Activated T-helper 1 cell treated with anti-CD3 and anti-CD28 coated beads, Interleukin-12 subunit alpha, Interleukin-12 subunit beta, Interleukin-2, Interleukin-4 antibody, amounts not matched to agents 30 ng/mL and 10 ng/mL and 1 ng/mL, durations not matched to agents 14 hours and 24 hours and 36 hours (primary cell): ENCODE measurements around the gene BRIP1. TPM values are rescaled to one million over a fixed set of nuclear protein-coding genes. Genes with fewer than 3 reads are reported as not detected.

ENCODE experiments used
- DNase-seq: peaks from one replicate; pipeline ENCODE4 v3.0.0; 2021; ENCODE audit warnings: low spot score
- H3K27ac Mint-ChIP-seq: one replicate; pipeline ENCODE4 v1.8.0; 2021; ENCODE audit warnings: mild to moderate bottlenecking, mixed read lengths
- H3K27me3 Mint-ChIP-seq: one replicate; pipeline ENCODE4 v1.8.0; 2022; ENCODE audit warnings: mild to moderate bottlenecking, moderate library complexity, mixed read lengths; ENCODE audit not compliant: insufficient read depth
- H3K36me3 Mint-ChIP-seq: one replicate; pipeline ENCODE4 v1.8.0; 2021; ENCODE audit warnings: low read depth, mixed read lengths
- H3K4me1 Mint-ChIP-seq: one replicate; pipeline ENCODE4 v1.8.0; 2021; ENCODE audit warnings: low read depth, mixed read lengths
- H3K4me3 Mint-ChIP-seq: one replicate; pipeline ENCODE4 v1.8.0; 2021; ENCODE audit warnings: mild to moderate bottlenecking, moderate library complexity, mixed read lengths
- H3K9me3 Mint-ChIP-seq: one replicate; pipeline ENCODE4 v1.8.0; 2021; ENCODE audit warnings: mixed read lengths
- intact Hi-C: fragments of 100-400 bp; cut with micrococcal nuclease; formaldehyde crosslinking; loops from one replicate; pipeline ENCODE4 v1.15.1; 2024
- total RNA-seq: library from RNA; stranded (reverse); gene quantifications from 2 replicates; pipeline ENCODE4 v1.2.3, GENCODE V29; 2022

Gene BRIP1
- total RNA-seq, 1 donor from 2014 or later = 17.9 TPM

DNA sequence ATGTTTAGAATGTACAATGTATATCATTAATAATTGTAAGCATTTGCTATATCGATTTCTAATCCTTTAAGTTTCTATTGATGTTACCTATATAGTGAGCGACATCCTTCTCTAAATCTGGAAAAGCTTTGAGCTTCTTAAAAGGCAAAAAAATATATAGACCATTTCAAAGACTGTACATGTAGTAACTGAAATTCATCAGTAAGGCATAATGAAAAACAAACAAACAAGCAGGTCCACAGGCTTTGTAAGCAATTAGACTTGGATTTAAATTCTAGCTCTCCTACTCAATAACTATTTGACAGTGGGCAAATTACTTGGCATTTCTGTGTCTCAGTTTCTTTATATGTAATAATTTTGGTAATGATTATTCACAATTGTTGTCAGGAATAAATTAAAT, 220.6 kb downstream of the BRIP1 start:
- no peaks in the 10 kb centered on the region for H3K4me1 Mint-ChIP-seq
- H3K9me3 Mint-ChIP-seq = no peaks in the 10 kb centered on the region
- intact Hi-C loops = no loop called here
- H3K4me3 Mint-ChIP-seq = no peak overlapping the region
- no peaks in the 10 kb centered on the region for H3K36me3 Mint-ChIP-seq
- no peak for DNase-seq
- peaks cover 47% of the 10 kb centered on the region for H3K27me3 Mint-ChIP-seq
- H3K27ac Mint-ChIP-seq = no peak overlapping the region

DNA sequence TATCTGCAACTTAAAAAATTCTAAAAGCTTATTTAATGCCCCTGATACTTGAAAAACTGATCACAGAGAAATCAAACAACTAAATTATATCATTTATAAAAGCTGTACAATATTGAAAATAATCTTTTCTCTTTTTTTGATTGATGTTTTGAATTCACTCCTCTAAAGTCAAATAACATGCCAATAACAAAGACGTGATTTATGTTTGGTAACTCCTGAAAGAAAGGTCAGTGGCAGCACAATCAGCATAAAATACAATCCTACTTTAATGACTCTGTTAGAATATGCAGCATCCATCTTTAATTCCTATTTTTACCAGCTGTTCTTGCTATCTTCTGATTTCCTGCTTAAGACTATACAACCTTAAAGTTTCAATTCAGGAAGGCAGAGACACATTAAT, 221.6 kb downstream of the BRIP1 start:
- no peak overlapping the region for H3K27ac Mint-ChIP-seq
- H3K4me1 Mint-ChIP-seq = no peaks in the 10 kb centered on the region
- no peak for DNase-seq
- H3K9me3 Mint-ChIP-seq = no peaks in the 10 kb centered on the region
- no peaks in the 10 kb centered on the region for H3K36me3 Mint-ChIP-seq
- H3K27me3 Mint-ChIP-seq = peaks cover 47% of the 10 kb centered on the region
- intact Hi-C loops = no loop called here
- H3K4me3 Mint-ChIP-seq = no peak overlapping the region

DNA sequence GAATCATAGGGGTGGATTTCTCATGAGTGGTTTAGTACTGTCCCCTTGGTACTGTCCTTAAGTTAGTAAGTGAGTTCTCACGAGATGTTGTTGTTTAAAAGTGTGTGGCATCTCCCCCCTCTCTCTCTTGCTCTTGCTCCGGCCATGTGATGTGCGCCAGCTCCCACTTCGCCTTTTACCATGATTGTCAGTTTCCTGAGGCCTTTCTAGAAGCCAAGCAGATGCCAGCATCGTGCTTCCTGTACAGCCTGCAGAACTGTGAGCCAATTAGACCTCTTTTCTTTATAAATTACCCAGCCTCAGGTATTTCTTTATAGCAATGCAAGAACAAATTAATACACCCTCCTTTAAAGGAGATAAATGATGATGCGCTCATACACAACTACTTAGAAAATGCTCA, 222.2 kb downstream of the BRIP1 start:
- H3K27ac Mint-ChIP-seq = no peak overlapping the region
- peaks cover 48% of the 10 kb centered on the region for H3K27me3 Mint-ChIP-seq

DNA sequence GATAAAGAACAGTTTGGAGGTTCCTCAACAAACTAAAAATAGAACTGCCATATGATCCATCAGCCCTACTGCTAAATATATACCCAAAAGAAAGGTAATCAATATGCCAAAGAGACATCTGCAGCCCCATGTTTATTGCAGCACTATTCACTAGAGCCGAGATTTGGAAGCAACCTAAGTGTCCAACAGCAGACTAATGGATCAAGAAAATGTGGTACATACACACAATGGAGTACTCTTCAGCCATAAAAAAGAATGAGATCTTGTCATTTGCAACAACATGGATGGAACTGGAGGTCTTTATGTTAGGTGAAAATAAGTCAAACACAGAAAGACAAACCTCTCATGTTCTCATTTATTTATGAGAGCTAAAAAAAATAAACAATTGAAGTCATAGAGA, 223.5 kb downstream of the BRIP1 start:
- intact Hi-C loops = loop anchor here (10.0 kb wide), 2 partner anchors 235 to 305 kb away; no protein-coding TSS in a partner anchor
- Mint-ChIP-seq H3K4me3 (no peak overlapping the region), H3K27me3 (peaks cover 50% of the 10 kb centered on the region)

More for the DNA sequence above, 222.2 kb downstream of the BRIP1 start:
- intact Hi-C loops = no loop called here
- no peak overlapping the region for H3K4me3 Mint-ChIP-seq
- H3K4me1 Mint-ChIP-seq = no peaks in the 10 kb centered on the region
- no peak for DNase-seq
- no peaks in the 10 kb centered on the region for H3K9me3 Mint-ChIP-seq
- no peaks in the 10 kb centered on the region for H3K36me3 Mint-ChIP-seq

DNA sequence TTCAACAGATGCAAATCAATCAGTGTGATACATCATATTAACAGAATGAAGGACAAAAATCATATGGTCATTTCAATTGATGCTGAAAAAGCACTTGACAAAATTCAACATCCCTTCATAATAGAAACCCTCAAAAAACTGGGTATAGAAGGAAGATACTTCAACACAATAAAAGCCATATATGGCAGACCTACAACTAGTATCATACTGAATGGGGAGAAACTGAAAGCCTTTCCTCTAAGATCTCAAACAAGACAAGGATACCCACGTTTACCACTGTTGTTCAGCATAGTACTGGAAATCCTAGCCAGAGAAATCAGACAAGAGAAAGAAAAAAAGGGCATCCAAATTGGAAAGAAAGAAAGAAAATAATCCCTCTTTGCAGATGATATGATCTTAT, 225.2 kb downstream of the BRIP1 start:
- Mint-ChIP-seq H3K4me3 (no peak overlapping the region), H3K27ac (no peak overlapping the region), H3K27me3 (peaks cover 51% of the 10 kb centered on the region), H3K36me3 (no peaks in the 10 kb centered on the region), H3K9me3 (no peaks in the 10 kb centered on the region), H3K4me1 (no peaks in the 10 kb centered on the region)
- no peak for DNase-seq
- intact Hi-C loops = loop anchor here (10.0 kb wide), 2 partner anchors 233 to 307 kb away; no protein-coding TSS in a partner anchor

More for the DNA sequence above, 223.5 kb downstream of the BRIP1 start:
- no peaks in the 10 kb centered on the region for H3K9me3 Mint-ChIP-seq
- no peaks in the 10 kb centered on the region for H3K36me3 Mint-ChIP-seq
- no peak for DNase-seq
- H3K27ac Mint-ChIP-seq = no peak overlapping the region
- H3K4me1 Mint-ChIP-seq = no peaks in the 10 kb centered on the region

DNA sequence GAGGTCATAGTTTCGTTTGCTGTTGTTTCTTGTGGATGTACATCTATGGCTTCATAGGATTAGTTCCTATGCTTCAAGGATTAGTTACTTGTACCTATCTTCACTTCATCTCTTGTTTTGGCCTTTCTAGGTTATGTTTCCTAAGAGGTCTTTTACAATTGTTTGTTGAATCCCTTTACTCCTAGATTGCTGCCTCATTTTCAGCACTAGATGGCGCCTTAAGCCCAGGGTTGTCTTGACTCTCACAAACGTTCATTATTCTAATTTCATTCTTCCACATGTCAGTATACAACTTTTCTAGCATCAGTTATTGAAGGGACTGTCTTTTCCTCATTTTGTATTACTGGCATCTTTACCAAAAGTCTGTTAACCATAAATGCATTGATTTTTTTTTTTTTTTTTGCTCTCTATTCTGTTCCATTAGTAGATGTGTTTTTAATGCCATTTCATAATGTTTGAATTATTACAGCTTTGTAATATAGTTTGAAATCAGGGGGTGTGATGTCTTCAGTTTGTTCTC, 227.4 kb downstream of the BRIP1 start:
- Mint-ChIP-seq H3K4me1 (no peaks in the 10 kb centered on the region), H3K36me3 (no peaks in the 10 kb centered on the region), H3K27me3 (peaks cover 56% of the 10 kb centered on the region), H3K27ac (no peak overlapping the region), H3K9me3 (no peaks in the 10 kb centered on the region), H3K4me3 (no peak overlapping the region)
- intact Hi-C loops = loop anchor here (1.0 to 10.0 kb wide), 5 partner anchors 201 to 473 kb away; no protein-coding TSS in a partner anchor
- DNase-seq = peak; percentile 35

DNA sequence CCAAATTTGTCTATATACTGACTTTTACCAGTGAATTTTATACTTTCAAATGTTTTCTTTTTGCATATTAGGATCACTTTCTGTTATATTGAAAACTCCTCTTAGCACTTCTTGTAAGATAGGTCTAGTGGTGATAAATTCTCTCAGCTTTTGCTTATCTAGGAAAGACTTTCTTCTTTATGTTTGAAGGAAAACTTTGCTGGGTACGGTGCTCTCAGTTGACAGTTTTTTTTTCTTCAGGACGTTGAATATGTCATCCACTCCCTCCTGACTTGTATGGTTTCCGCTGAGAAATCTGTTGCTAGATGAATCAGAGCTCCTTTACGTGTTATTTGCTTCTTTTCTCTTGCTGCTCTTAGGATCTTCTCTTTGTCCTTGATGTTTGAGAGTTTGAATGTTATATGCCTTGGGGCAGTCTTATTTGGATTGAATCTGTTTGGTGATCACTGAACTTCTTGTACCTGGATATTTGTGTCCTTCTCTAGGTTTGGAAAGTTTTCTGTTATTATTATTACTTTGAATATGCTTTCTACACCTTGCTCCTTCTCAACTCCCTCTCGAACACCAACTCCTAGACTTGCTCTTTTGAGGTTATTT, 228.3 kb downstream of the BRIP1 start:
- intact Hi-C loops = loop anchor here (10.0 kb wide), 2 partner anchors 230 to 310 kb away; no protein-coding TSS in a partner anchor
- no peak for DNase-seq
- H3K4me3 Mint-ChIP-seq = no peak overlapping the region
- no peaks in the 10 kb centered on the region for H3K36me3 Mint-ChIP-seq
- no peak overlapping the region for H3K27ac Mint-ChIP-seq
- no peaks in the 10 kb centered on the region for H3K9me3 Mint-ChIP-seq
- peaks cover 55% of the 10 kb centered on the region for H3K27me3 Mint-ChIP-seq
- no peaks in the 10 kb centered on the region for H3K4me1 Mint-ChIP-seq

DNA sequence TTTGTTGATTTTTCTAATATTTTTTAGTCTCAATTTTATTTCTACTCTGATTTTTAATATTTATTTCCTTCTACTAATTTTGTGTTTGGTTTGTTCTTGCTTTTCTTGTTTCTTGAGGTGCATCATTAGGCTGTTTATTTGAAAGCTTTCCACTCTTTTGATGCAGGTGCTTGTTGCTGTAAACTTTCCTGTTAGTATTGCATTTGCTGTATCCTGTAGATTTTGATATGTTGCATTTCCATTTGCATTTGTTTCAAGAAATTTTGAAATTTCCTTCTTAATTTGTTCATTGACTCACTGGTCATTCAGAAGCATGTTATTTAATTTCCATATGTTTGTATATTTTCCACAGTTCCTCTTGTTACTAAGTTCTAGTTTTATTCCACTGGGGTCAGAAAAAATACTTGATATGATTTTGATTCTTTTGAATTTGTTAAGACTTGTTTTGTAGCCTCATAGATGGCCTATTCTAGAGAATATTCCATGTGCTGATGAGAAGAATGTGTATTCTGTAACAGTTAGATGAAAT, 229.3 kb downstream of the BRIP1 start:
- DNase-seq = no peak
- Mint-ChIP-seq H3K4me1 (no peaks in the 10 kb centered on the region), H3K27ac (no peak overlapping the region), H3K36me3 (no peaks in the 10 kb centered on the region), H3K27me3 (peaks cover 47% of the 10 kb centered on the region), H3K9me3 (no peaks in the 10 kb centered on the region), H3K4me3 (no peak overlapping the region)
- intact Hi-C loops = loop anchor here (10.0 kb wide), 2 partner anchors 229 to 311 kb away; no protein-coding TSS in a partner anchor

DNA sequence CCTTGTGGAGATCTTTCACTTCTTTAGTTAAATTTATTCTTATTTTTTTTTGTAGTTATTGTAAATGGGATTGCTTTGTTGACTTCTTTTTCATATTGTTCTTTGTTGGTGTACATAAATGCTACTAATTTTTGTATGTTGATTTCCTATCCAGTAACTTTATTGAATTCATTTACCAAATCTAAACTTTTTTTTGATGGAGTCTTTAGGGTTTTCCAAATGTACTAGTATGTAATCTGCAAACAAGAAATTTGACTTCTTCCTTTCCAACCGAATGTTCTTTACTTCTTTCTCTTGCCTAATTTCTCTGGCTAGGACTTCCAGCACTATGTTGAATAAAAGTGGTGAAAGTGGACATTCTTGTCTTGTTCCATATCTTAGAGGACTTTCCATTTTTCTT, 230.5 kb downstream of the BRIP1 start:
- intact Hi-C loops = loop anchor here (10.0 kb wide), 2 partner anchors 228 to 312 kb away; no protein-coding TSS in a partner anchor

DNA sequence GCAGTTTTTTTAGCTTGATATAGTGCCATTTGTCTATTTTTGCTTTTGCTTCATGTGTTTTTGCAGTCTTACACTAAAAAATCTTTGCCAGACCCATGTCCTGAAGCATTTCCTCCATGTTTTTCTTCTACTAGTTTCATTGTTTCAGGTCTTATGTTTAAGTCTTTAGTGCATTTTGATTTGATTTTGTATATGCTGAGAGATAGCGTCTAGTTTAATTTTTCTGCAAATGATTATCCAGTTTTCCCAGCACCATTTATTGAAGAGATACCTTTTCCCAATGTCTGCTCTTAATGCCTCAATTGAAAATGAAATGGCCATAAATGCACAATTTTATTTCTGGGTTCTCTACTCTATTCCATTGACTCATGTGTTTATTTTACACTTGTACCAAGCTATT, 231.5 kb downstream of the BRIP1 start:
- Mint-ChIP-seq H3K9me3 (no peaks in the 10 kb centered on the region), H3K27ac (no peak overlapping the region), H3K27me3 (peaks cover 35% of the 10 kb centered on the region), H3K36me3 (no peaks in the 10 kb centered on the region), H3K4me3 (no peak overlapping the region), H3K4me1 (no peaks in the 10 kb centered on the region)
- DNase-seq = no peak
- intact Hi-C loops = loop anchor here (10.0 kb wide), 2 partner anchors 227 to 313 kb away; no protein-coding TSS in a partner anchor

More for the DNA sequence above, 230.5 kb downstream of the BRIP1 start:
- H3K27ac Mint-ChIP-seq = no peak overlapping the region
- no peak for DNase-seq
- peaks cover 40% of the 10 kb centered on the region for H3K27me3 Mint-ChIP-seq
- no peaks in the 10 kb centered on the region for H3K9me3 Mint-ChIP-seq
- no peaks in the 10 kb centered on the region for H3K36me3 Mint-ChIP-seq
- H3K4me1 Mint-ChIP-seq = no peaks in the 10 kb centered on the region
- H3K4me3 Mint-ChIP-seq = no peak overlapping the region

Other genes starting within 250 kb of the BRIP1 start
- gene INTS2, start 64.5 kb upstream of the BRIP1 start, total RNA-seq = 25.4 and 25.6 TPM in 2 replicates
- gene MED13, start 201.8 kb upstream of the BRIP1 start, total RNA-seq = 68.0 and 69.2 TPM in 2 replicates